ENCODE results near the gene VPS37D.

Gene VPS37D

GRCh38 chr7:73681031-73681430, 13.4 kb downstream of the VPS37D start:
- no peak for DNase-seq
- peak overlapping the region; percentile 42 for H3K27ac Mint-ChIP-seq

GRCh38 chr7:73682745-73683055, 15.1 kb downstream of the VPS37D start:
- Mint-ChIP-seq H3K9me3 (no peaks in the 10 kb centered on the region), H3K27me3 (no peaks in the 10 kb centered on the region), H3K4me1 (peaks cover 22 to 46% of the 10 kb centered on the region in 2 donors), H3K4me3 (peak overlapping the region; percentile 96 to 98), H3K36me3 (peaks cover 22 to 37% of the 10 kb centered on the region in 2 donors), H3K27ac (peak overlapping the region; percentile 99)
- no peak for ATAC-seq (replicated peaks)
- no peak for DNase-seq

More at GRCh38 chr7:73681031-73681430, 13.4 kb downstream of the VPS37D start:
- H3K9me3 Mint-ChIP-seq: no peaks in the 10 kb centered on the region
- H3K36me3 Mint-ChIP-seq: peaks cover 16 to 34% of the 10 kb centered on the region in 2 donors
- H3K27me3 Mint-ChIP-seq: no peaks in the 10 kb centered on the region
- peak overlapping the region; percentile 53 to 98 for H3K4me3 Mint-ChIP-seq
- no peak for ATAC-seq (replicated peaks)
- H3K4me1 Mint-ChIP-seq: peaks cover 22 to 39% of the 10 kb centered on the region in 2 donors

- no peaks in the 10 kb centered on the region for H3K27me3 Mint-ChIP-seq
- H3K4me1 Mint-ChIP-seq: peaks cover 22 to 46% of the 10 kb centered on the region in 2 donors
- H3K36me3 Mint-ChIP-seq: peaks cover 19 to 33% of the 10 kb centered on the region in 2 donors
Measured at GRCh38 chr7:73683056-73683787, 15.6 kb downstream of the VPS37D start, which contains the start of the genes BUD23 and DNAJC30. Gene BUD23, plus strand, starts transcription at chr7:73683597. Its CDS starts 29 bp downstream, at chr7:73683626. Gene DNAJC30, minus strand, starts transcription at chr7:73683453. Its CDS starts 30 bp downstream, at chr7:73683423.

GRCh38 chr7:73683788-73684693, 16.4 kb downstream of the VPS37D start:
- Mint-ChIP-seq H3K27ac (peak overlapping the region; percentile 99), H3K4me3 (peak overlapping the region; percentile 96 to 98), H3K36me3 (peaks cover 24 to 35% of the 10 kb centered on the region in 2 donors), H3K9me3 (no peaks in the 10 kb centered on the region), H3K27me3 (no peaks in the 10 kb centered on the region), H3K4me1 (peaks cover 24 to 53% of the 10 kb centered on the region in 2 donors)
- ATAC-seq (replicated peaks) (peak; percentile 6 to 12), DNase-seq (no peak)

More at GRCh38 chr7:73683056-73683787, 15.6 kb downstream of the VPS37D start, which contains the start of the genes BUD23 and DNAJC30:
- ATAC-seq (replicated peaks) (peak; percentile 95 to 96), DNase-seq (peak; percentile 86)
- peak within 1 kb of the TSS; percentile 96 to 98 for H3K4me3 Mint-ChIP-seq
- H3K9me3 Mint-ChIP-seq: no peaks in the 10 kb centered on the region
- H3K27ac Mint-ChIP-seq: peak within 1 kb of the TSS; percentile 99

- Mint-ChIP-seq H3K9me3 (no peaks in the 10 kb centered on the region), H3K4me3 (peak overlapping the region; percentile 32 to 52), H3K36me3 (peaks cover 32 to 46% of the 10 kb centered on the region in 2 donors), H3K27me3 (no peaks in the 10 kb centered on the region), H3K27ac (peak overlapping the region; percentile 65), H3K4me1 (peaks cover 26 to 58% of the 10 kb centered on the region in 2 donors)
- DNase-seq (no peak), ATAC-seq (replicated peaks) (no peak)
Measured at GRCh38 chr7:73685311-73685710, 17.7 kb downstream of the VPS37D start.

GRCh38 chr7:73688288-73688687, 20.7 kb downstream of the VPS37D start:
- peaks cover 16 to 38% of the 10 kb centered on the region in 2 donors for H3K4me1 Mint-ChIP-seq
- no peak for ATAC-seq (replicated peaks)

GRCh38 chr7:73690646-73691045, 23.0 kb downstream of the VPS37D start:
- no peak overlapping the region for H3K4me3 Mint-ChIP-seq
- H3K27ac Mint-ChIP-seq: no peak overlapping the region
- ATAC-seq (replicated peaks): no peak
- no peaks in the 10 kb centered on the region for H3K9me3 Mint-ChIP-seq
- H3K36me3 Mint-ChIP-seq: peaks cover 50 to 64% of the 10 kb centered on the region in 2 donors
- no peaks in the 10 kb centered on the region for H3K27me3 Mint-ChIP-seq
- H3K4me1 Mint-ChIP-seq: peaks cover 10 to 30% of the 10 kb centered on the region in 2 donors
- DNase-seq: no peak

More at GRCh38 chr7:73688288-73688687, 20.7 kb downstream of the VPS37D start:
- no peak overlapping the region for H3K4me3 Mint-ChIP-seq
- no peak overlapping the region for H3K27ac Mint-ChIP-seq
- H3K27me3 Mint-ChIP-seq: no peaks in the 10 kb centered on the region
- no peaks in the 10 kb centered on the region for H3K9me3 Mint-ChIP-seq
- DNase-seq: no peak
- H3K36me3 Mint-ChIP-seq: peaks cover 38 to 57% of the 10 kb centered on the region in 2 donors

- no peak overlapping the region for H3K4me3 Mint-ChIP-seq
- ATAC-seq (replicated peaks): no peak
- peaks cover under 1 to 1% of the 10 kb centered on the region in 2 donors for H3K27me3 Mint-ChIP-seq
- peaks cover 58 to 80% of the 10 kb centered on the region in 2 donors for H3K36me3 Mint-ChIP-seq
- no peaks in the 10 kb centered on the region for H3K9me3 Mint-ChIP-seq
- no peak for DNase-seq
- H3K4me1 Mint-ChIP-seq: no peaks in the 10 kb centered on the region
- H3K27ac Mint-ChIP-seq: no peak overlapping the region
Measured at GRCh38 chr7:73696372-73696771, 28.7 kb downstream of the VPS37D start.

GRCh38 chr7:73698410-73698809, 30.8 kb downstream of the VPS37D start:
- peaks cover 12 to 19% of the 10 kb centered on the region in 2 donors for H3K27me3 Mint-ChIP-seq
- peak overlapping the region; percentile 56 for H3K27ac Mint-ChIP-seq
- H3K4me1 Mint-ChIP-seq: peaks cover 5 to 6% of the 10 kb centered on the region in 2 donors
- no peak overlapping the region for H3K4me3 Mint-ChIP-seq
- no peak for DNase-seq
- no peaks in the 10 kb centered on the region for H3K9me3 Mint-ChIP-seq
- H3K36me3 Mint-ChIP-seq: peaks cover 58 to 82% of the 10 kb centered on the region in 2 donors
- ATAC-seq (replicated peaks): no peak

GRCh38 chr7:73699370-73700068, 31.9 kb downstream of the VPS37D start:
- Mint-ChIP-seq H3K36me3 (peaks cover 54 to 79% of the 10 kb centered on the region in 2 donors), H3K9me3 (no peaks in the 10 kb centered on the region), H3K4me3 (no peak overlapping the region), H3K27me3 (peaks cover 12 to 22% of the 10 kb centered on the region in 2 donors), H3K4me1 (peaks cover 8 to 12% of the 10 kb centered on the region in 2 donors), H3K27ac (no peak overlapping the region)
- no peak for ATAC-seq (replicated peaks)
- DNase-seq: no peak

- H3K27ac Mint-ChIP-seq: peak overlapping the region; percentile 9
- H3K4me1 Mint-ChIP-seq: peaks cover 8 to 12% of the 10 kb centered on the region in 2 donors
- H3K27me3 Mint-ChIP-seq: peaks cover 12 to 22% of the 10 kb centered on the region in 2 donors
- DNase-seq (no peak), ATAC-seq (replicated peaks) (no peak)
- H3K4me3 Mint-ChIP-seq: no peak overlapping the region
- H3K9me3 Mint-ChIP-seq: no peaks in the 10 kb centered on the region
- H3K36me3 Mint-ChIP-seq: peaks cover 49 to 75% of the 10 kb centered on the region in 2 donors
Measured at GRCh38 chr7:73700069-73700423, 32.4 kb downstream of the VPS37D start.

GRCh38 chr7:73700581-73701134, 33.0 kb downstream of the VPS37D start:
- H3K36me3 Mint-ChIP-seq: peaks cover 43 to 70% of the 10 kb centered on the region in 2 donors
- H3K27ac Mint-ChIP-seq: no peak overlapping the region
- H3K9me3 Mint-ChIP-seq: no peaks in the 10 kb centered on the region
- DNase-seq (no peak), ATAC-seq (replicated peaks) (no peak)
- peaks cover 8 to 12% of the 10 kb centered on the region in 2 donors for H3K4me1 Mint-ChIP-seq
- no peak overlapping the region for H3K4me3 Mint-ChIP-seq
- peaks cover 12 to 22% of the 10 kb centered on the region in 2 donors for H3K27me3 Mint-ChIP-seq

- ATAC-seq (replicated peaks) (peak; percentile 26 to 47), DNase-seq (no peak)
- H3K27ac Mint-ChIP-seq: no peak overlapping the region
- H3K9me3 Mint-ChIP-seq: no peaks in the 10 kb centered on the region
- no peak overlapping the region for H3K4me3 Mint-ChIP-seq
- peaks cover 15 to 29% of the 10 kb centered on the region in 2 donors for H3K27me3 Mint-ChIP-seq
- H3K4me1 Mint-ChIP-seq: peaks cover 15% of the 10 kb centered on the region in 2 donors
- peaks cover 40 to 63% of the 10 kb centered on the region in 2 donors for H3K36me3 Mint-ChIP-seq
Measured at GRCh38 chr7:73701357-73701995, 33.8 kb downstream of the VPS37D start.

All from stimulated activated naive B cell treated with anti-CD40 and anti-IgM and Interleukin-4, amounts not matched to agents 10 μg/mL and 1 μg/mL and 100 μg/mL, for 72 hours (primary cell).